ENCODE results near the gene SLC12A5. TPM values are rescaled to one million over a fixed set of nuclear protein-coding genes. Genes with fewer than 3 reads are reported as not detected.

The SLC12A5 gene
- total and polyA plus RNA-seq, 2 donors (not counting 1 experiment from before 2014, with no cell fraction given) = 0.27 to 0.50 TPM

- no peaks in the 10 kb centered on the region for H3K9me3 ChIP-seq (ENCODE audit: control insufficient read depth, insufficient read depth, low read depth, low read length)
Observed at GRCh38 chr20:45997187-45997586, 31.8 kb upstream of the SLC12A5 start.

GRCh38 chr20:45998337-45998736 lies 30.7 kb upstream of the SLC12A5 start:
- Histone ChIP-seq H3K4me1 (ENCODE audit: control insufficient read depth, extremely low read depth, insufficient read depth, low read length) (no peaks in the 10 kb centered on the region), H3K79me2 (ENCODE audit: control insufficient read depth, insufficient read depth, low read length) (no peaks in the 10 kb centered on the region), H3K9ac (ENCODE audit: insufficient read depth, low read length) (no peak overlapping the region), H3K4me2 (ENCODE audit: extremely low read depth, insufficient read depth, low read length) (no peak overlapping the region), H3K4me3 (replicated peaks in 1 of 4; ENCODE audit: control extremely low read depth in 1 of 4, insufficient read depth in 1 of 4, low read depth in 3 of 4, low read length in 4 of 4) (no peak overlapping the region), H3K27ac (ENCODE audit: insufficient read depth, low read length) (no peak overlapping the region), H3K36me3 (ENCODE audit: control insufficient read depth, insufficient read depth, low read length) (no peaks in the 10 kb centered on the region), H3K9me3 (ENCODE audit: control insufficient read depth, insufficient read depth, low read depth, low read length) (no peaks in the 10 kb centered on the region), H3K27me3 (ENCODE audit: control insufficient read depth, insufficient read depth, low read length) (peaks cover 8% of the 10 kb centered on the region), H4K20me1 (ENCODE audit: control insufficient read depth, extremely low read depth, insufficient read depth, low read length) (no peaks in the 10 kb centered on the region), H2AFZ (ENCODE audit: low read length) (no peak overlapping the region)
- DNase-seq (ENCODE audit: low read depth in 2 of 2) = no peak
- no peak for TF ChIP-seq CTCF (conservative IDR thresholded peaks at IDR 0.05 in 1 of 2, IDR thresholded peaks at IDR 0.05 in 1 of 2; ENCODE audit: low read depth in 1 of 2, low read length in 2 of 2)
- TF ChIP-seq EZH2 (IDR thresholded peaks at IDR 0.05; ENCODE audit: low read length, missing control alignments) = no peak

More at GRCh38 chr20:45997187-45997586, 31.8 kb upstream of the SLC12A5 start:
- H3K4me2 ChIP-seq (ENCODE audit: extremely low read depth, insufficient read depth, low read length) = no peak overlapping the region
- H3K27ac ChIP-seq (ENCODE audit: insufficient read depth, low read length) = no peak overlapping the region
- peaks cover 8% of the 10 kb centered on the region for H3K27me3 ChIP-seq (ENCODE audit: control insufficient read depth, insufficient read depth, low read length)
- TF ChIP-seq CTCF (conservative IDR thresholded peaks at IDR 0.05 in 1 of 2, IDR thresholded peaks at IDR 0.05 in 1 of 2; ENCODE audit: low read depth in 1 of 2, low read length in 2 of 2) (no peak), EZH2 (IDR thresholded peaks at IDR 0.05; ENCODE audit: low read length, missing control alignments) (no peak)
- no peaks in the 10 kb centered on the region for H3K79me2 ChIP-seq (ENCODE audit: control insufficient read depth, insufficient read depth, low read length)
- DNase-seq (ENCODE audit: low read depth in 2 of 2) = no peak
- H3K4me1 ChIP-seq (ENCODE audit: control insufficient read depth, extremely low read depth, insufficient read depth, low read length) = no peaks in the 10 kb centered on the region
- no peak overlapping the region for H3K4me3 ChIP-seq (replicated peaks in 1 of 4; ENCODE audit: control extremely low read depth in 1 of 4, insufficient read depth in 1 of 4, low read depth in 3 of 4, low read length in 4 of 4)
- H3K36me3 ChIP-seq (ENCODE audit: control insufficient read depth, insufficient read depth, low read length) = no peaks in the 10 kb centered on the region
- no peak overlapping the region for H3K9ac ChIP-seq (ENCODE audit: insufficient read depth, low read length)
- H4K20me1 ChIP-seq (ENCODE audit: control insufficient read depth, extremely low read depth, insufficient read depth, low read length) = no peaks in the 10 kb centered on the region
- no peak overlapping the region for H2AFZ ChIP-seq (ENCODE audit: low read length)

GRCh38 chr20:45998761-45999160 lies 30.3 kb upstream of the SLC12A5 start:
- H3K27me3 ChIP-seq (ENCODE audit: control insufficient read depth, insufficient read depth, low read length) = peaks cover 11% of the 10 kb centered on the region
- no peaks in the 10 kb centered on the region for H3K79me2 ChIP-seq (ENCODE audit: control insufficient read depth, insufficient read depth, low read length)
- H4K20me1 ChIP-seq (ENCODE audit: control insufficient read depth, extremely low read depth, insufficient read depth, low read length) = no peaks in the 10 kb centered on the region
- TF ChIP-seq EZH2 (IDR thresholded peaks at IDR 0.05; ENCODE audit: low read length, missing control alignments) (no peak), CTCF (conservative IDR thresholded peaks at IDR 0.05 in 1 of 2, IDR thresholded peaks at IDR 0.05 in 1 of 2; ENCODE audit: low read depth in 1 of 2, low read length in 2 of 2) (no peak)
- no peak overlapping the region for H2AFZ ChIP-seq (ENCODE audit: low read length)
- H3K9me3 ChIP-seq (ENCODE audit: control insufficient read depth, insufficient read depth, low read depth, low read length) = no peaks in the 10 kb centered on the region
- H3K4me2 ChIP-seq (ENCODE audit: extremely low read depth, insufficient read depth, low read length) = no peak overlapping the region
- H3K27ac ChIP-seq (ENCODE audit: insufficient read depth, low read length) = no peak overlapping the region
- H3K9ac ChIP-seq (ENCODE audit: insufficient read depth, low read length) = no peak overlapping the region
- H3K4me1 ChIP-seq (ENCODE audit: control insufficient read depth, extremely low read depth, insufficient read depth, low read length) = no peaks in the 10 kb centered on the region
- no peak overlapping the region for H3K4me3 ChIP-seq (replicated peaks in 1 of 4; ENCODE audit: control extremely low read depth in 1 of 4, insufficient read depth in 1 of 4, low read depth in 3 of 4, low read length in 4 of 4)
- no peaks in the 10 kb centered on the region for H3K36me3 ChIP-seq (ENCODE audit: control insufficient read depth, insufficient read depth, low read length)
- DNase-seq (ENCODE audit: low read depth in 2 of 2) = no peak
